ENCODE results near the gene MEGF6. TPM values are rescaled to one million over a fixed set of nuclear protein-coding genes. Genes with fewer than 3 reads are reported as not detected.

MEGF6 gene
- total and polyA plus RNA-seq, 2 donors (not counting 3 experiments of a cell fraction or from before 2014, with no cell fraction given): 22.5 to 63.7 TPM

DNA sequence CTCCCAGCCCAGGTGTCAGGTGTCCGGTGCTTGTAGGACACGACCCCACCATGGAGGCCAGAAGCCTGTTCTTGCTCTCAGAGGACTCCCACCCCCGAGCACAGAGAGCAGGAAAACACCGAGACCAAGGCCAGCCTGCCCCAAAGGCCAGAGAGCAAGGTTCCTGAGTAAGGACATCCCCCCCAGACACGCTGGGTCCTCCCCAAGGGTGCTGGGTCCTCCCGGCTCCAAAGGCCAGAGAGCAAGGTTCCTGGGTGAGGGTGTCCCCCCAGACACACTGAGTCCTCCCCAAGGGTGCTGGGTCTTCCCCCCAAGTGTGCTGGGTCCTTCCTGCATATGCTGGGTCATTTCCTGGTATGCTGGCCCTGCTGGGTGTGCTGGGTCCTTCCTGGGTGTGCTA is 40.0 kb downstream of the MEGF6 start:
- H3K36me3 ChIP-seq (ENCODE audit: control insufficient read depth in 2 of 2, extremely low read depth in 1 of 2, insufficient read depth in 2 of 2, low read length in 2 of 2): peaks cover 0 to 1% of the 10 kb centered on the region in 2 experiments
- no peak overlapping the region for H3K27ac ChIP-seq (ENCODE audit: insufficient read depth, low read depth, low read length)
- no peak overlapping the region for H3K4me3 ChIP-seq (replicated peaks in 1 of 3; ENCODE audit: insufficient read depth in 1 of 3, low read depth in 1 of 3, low read length in 3 of 3)
- FAIRE-seq (no peak), DNase-seq (ENCODE audit: low read depth, low spot score) (no peak)
- no peaks in the 10 kb centered on the region for H3K27me3 ChIP-seq (ENCODE audit: control insufficient read depth in 2 of 2, insufficient read depth in 2 of 2, low read length in 2 of 2)
- no peaks in the 10 kb centered on the region for H4K20me1 ChIP-seq (replicated peaks; ENCODE audit: control insufficient read depth, extremely low read depth, insufficient read depth, low read length)
- TF ChIP-seq, protein P1, sequence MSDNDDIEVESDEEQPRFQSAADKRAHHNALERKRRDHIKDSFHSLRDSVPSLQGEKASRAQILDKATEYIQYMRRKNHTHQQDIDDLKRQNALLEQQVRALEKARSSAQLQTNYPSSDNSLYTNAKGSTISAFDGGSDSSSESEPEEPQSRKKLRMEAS (IDR thresholded peaks at IDR 0.05; ENCODE audit: insufficient read depth, insufficient read length): no peak
- TF ChIP-seq POLR2A (IDR thresholded peaks at IDR 0.05; ENCODE audit: low read depth, low read length): no peak
- TF ChIP-seq JUN (IDR thresholded peaks at IDR 0.05; ENCODE audit: borderline replicate concordance, insufficient read depth, insufficient read length, low read depth): no peak
- no peak for TF ChIP-seq EZH2 (IDR thresholded peaks at IDR 0.05; ENCODE audit: borderline replicate concordance, low read depth, low read length, severe bottlenecking)
- no peak for TF ChIP-seq POLR2AphosphoS5 (IDR thresholded peaks at IDR 0.05; ENCODE audit: insufficient read depth, low read depth, low read length)
- TF ChIP-seq GATA2 (IDR thresholded peaks at IDR 0.05; ENCODE audit: insufficient read depth, insufficient read length, low read depth, low read length): no peak
- TF ChIP-seq MYC (IDR thresholded peaks at IDR 0.05; ENCODE audit: low read depth, low read length): no peak
- TF ChIP-seq, protein P2, sequence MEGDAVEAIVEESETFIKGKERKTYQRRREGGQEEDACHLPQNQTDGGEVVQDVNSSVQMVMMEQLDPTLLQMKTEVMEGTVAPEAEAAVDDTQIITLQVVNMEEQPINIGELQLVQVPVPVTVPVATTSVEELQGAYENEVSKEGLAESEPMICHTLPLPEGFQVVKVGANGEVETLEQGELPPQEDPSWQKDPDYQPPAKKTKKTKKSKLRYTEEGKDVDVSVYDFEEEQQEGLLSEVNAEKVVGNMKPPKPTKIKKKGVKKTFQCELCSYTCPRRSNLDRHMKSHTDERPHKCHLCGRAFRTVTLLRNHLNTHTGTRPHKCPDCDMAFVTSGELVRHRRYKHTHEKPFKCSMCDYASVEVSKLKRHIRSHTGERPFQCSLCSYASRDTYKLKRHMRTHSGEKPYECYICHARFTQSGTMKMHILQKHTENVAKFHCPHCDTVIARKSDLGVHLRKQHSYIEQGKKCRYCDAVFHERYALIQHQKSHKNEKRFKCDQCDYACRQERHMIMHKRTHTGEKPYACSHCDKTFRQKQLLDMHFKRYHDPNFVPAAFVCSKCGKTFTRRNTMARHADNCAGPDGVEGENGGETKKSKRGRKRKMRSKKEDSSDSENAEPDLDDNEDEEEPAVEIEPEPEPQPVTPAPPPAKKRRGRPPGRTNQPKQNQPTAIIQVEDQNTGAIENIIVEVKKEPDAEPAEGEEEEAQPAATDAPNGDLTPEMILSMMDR (IDR thresholded peaks at IDR 0.05; ENCODE audit: extremely low read depth in 1 of 2, insufficient read depth in 1 of 2, low read depth in 1 of 2, low read length in 2 of 2): no peak
- no peak for TF ChIP-seq FOS (IDR thresholded peaks at IDR 0.05; ENCODE audit: borderline replicate concordance, insufficient read depth, low read length)
- intact Hi-C loops (cut with micrococcal nuclease) (no loop called here), dilution Hi-C loops (cut with MboI; ENCODE audit: extremely low pct_ligation_motif_present, low sequenced_read_pairs) (no loop called here)
- ChIA-PET POLR2A (no interaction called here), CTCF (no interaction called here)
- no peak overlapping the region for H3K9ac ChIP-seq (replicated peaks; ENCODE audit: extremely low read depth, insufficient read depth, low read length)
- H2AFZ ChIP-seq (ENCODE audit: low read depth, low read length): no peak overlapping the region
- no peaks in the 10 kb centered on the region for H3K4me1 ChIP-seq (ENCODE audit: control insufficient read depth, extremely low read depth, insufficient read depth, low read length)
- no peaks in the 10 kb centered on the region for H3K9me1 ChIP-seq (replicated peaks; ENCODE audit: control insufficient read depth, extremely low read depth, insufficient read depth, low read length)
- H3K4me2 ChIP-seq (ENCODE audit: insufficient read depth, low read length): no peak overlapping the region
- H3K79me2 ChIP-seq (ENCODE audit: control insufficient read depth, insufficient read depth, low read length): no peaks in the 10 kb centered on the region
- H3K9me3 ChIP-seq (replicated peaks; ENCODE audit: control insufficient read depth, insufficient read depth, low read length): no peaks in the 10 kb centered on the region
- no TSS peak for BruUV-seq (replicated peaks)

Measured in endothelial cell of umbilical vein (primary cell).